ENCODE measurements around the gene RFPL3.

RFPL3 gene

GRCh38 chr22:32325811-32326237, 31.8 kb upstream of the RFPL3 start:
- Mint-ChIP-seq H3K4me3 (no peak overlapping the region), H3K27me3 (peaks cover 4% of the 10 kb centered on the region), H3K36me3 (no peaks in the 10 kb centered on the region), H3K27ac (no peak overlapping the region), H3K4me1 (ENCODE audit: low read depth) (no peaks in the 10 kb centered on the region), H3K9me3 (ENCODE audit: low read depth) (no peaks in the 10 kb centered on the region)

DNA sequence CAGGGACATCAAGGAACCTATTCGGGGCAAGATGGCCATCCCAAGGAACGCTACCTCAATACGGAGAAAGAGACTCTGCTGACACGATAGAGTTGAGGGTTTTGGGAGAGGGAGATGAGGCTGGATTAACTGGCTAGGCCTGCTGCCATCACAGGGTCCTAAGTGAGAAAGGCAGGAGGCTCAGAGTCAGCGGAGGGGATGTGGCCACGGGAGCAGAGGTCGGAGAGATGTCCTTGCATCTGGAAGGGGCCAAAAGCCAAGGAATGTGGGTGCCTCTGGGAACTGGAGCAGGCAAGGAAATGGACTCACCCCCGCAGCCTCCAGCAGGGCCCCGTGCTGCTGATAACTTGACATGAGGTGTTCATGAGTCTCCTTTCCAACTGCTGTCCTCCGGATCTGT, 31.0 kb upstream of the RFPL3 start:
- no peaks in the 10 kb centered on the region for H3K4me1 Mint-ChIP-seq (ENCODE audit: low read depth)
- no peak overlapping the region for H3K27ac Mint-ChIP-seq
- H3K27me3 Mint-ChIP-seq: peaks cover 2% of the 10 kb centered on the region
- H3K4me3 Mint-ChIP-seq: no peak overlapping the region
- H3K36me3 Mint-ChIP-seq: no peaks in the 10 kb centered on the region
- no peaks in the 10 kb centered on the region for H3K9me3 Mint-ChIP-seq (ENCODE audit: low read depth)

DNA sequence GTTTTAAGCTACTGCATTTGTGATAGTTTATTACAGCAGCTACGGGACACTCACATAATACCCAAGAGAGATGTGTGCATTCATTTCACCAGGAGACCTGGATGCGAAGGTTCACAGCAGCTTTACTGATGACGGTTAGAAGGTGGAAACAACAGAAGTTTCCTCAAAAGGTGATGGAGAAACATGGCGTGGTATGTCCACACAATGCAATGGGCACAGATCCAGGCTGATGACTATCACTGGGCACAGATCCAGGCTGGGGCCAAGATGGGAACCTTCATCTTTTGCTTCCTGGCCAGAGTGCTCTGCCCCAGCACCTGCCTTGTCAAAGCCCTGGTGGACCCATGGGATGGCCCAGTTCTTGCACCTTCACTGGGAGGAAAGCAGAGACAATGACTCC, 30.6 kb upstream of the RFPL3 start:
- no peaks in the 10 kb centered on the region for H3K27me3 Mint-ChIP-seq
- H3K36me3 Mint-ChIP-seq: no peaks in the 10 kb centered on the region
- no peak overlapping the region for H3K4me3 Mint-ChIP-seq
- H3K4me1 Mint-ChIP-seq (ENCODE audit: low read depth): no peaks in the 10 kb centered on the region
- H3K27ac Mint-ChIP-seq: no peak overlapping the region
- H3K9me3 Mint-ChIP-seq (ENCODE audit: low read depth): no peaks in the 10 kb centered on the region

GRCh38 chr22:32327596-32328171, 30.0 kb upstream of the RFPL3 start:
- Mint-ChIP-seq H3K9me3 (ENCODE audit: low read depth) (no peaks in the 10 kb centered on the region), H3K36me3 (no peaks in the 10 kb centered on the region), H3K4me3 (no peak overlapping the region), H3K4me1 (ENCODE audit: low read depth) (no peaks in the 10 kb centered on the region), H3K27me3 (no peaks in the 10 kb centered on the region), H3K27ac (no peak overlapping the region)

DNA sequence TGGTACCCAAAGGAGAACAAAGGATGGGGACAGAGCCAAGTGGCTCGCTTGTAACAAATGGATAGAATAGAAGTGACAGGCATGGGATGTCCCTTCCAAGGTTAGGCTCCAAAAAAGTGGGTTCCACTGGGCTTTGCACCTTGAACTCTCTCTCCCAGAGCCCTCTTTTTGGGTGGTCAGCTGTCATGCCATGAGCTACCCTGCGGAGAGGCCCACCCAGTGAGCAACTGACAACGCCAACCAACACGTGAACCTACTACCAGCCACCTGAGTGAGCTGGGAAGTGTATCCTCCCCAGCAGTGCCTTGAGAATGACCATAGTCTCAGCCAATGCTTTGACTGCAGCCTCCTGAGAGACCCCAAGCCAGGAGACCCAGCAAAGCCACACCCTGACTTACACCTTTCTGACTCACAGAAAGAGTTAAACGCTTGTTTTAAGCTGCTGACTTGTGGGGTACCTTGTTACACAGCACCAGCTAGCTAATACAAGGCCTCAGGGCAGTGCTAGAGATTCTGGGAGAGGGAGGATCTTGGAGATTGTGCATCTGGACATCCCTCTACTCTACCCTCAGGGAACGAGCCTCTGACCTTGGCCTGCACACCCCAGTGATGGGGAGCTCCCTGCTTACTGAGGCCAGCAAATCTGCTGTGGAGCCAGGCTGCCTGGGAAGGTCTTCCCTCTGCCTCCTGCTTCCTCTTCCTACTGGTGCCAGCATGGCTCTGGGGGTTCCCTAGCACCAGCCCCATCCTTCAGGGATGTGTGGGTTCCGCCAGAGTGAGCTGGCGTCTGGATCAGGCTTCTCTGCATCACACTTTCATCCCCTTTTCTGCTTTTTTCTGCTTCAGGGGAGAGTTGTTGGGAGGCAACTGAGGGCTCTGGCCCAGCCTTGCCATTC, 29.1 kb upstream of the RFPL3 start:
- Mint-ChIP-seq H3K27ac (no peak overlapping the region), H3K27me3 (no peaks in the 10 kb centered on the region), H3K4me3 (no peak overlapping the region), H3K9me3 (ENCODE audit: low read depth) (no peaks in the 10 kb centered on the region), H3K36me3 (no peaks in the 10 kb centered on the region), H3K4me1 (ENCODE audit: low read depth) (no peaks in the 10 kb centered on the region)

DNA sequence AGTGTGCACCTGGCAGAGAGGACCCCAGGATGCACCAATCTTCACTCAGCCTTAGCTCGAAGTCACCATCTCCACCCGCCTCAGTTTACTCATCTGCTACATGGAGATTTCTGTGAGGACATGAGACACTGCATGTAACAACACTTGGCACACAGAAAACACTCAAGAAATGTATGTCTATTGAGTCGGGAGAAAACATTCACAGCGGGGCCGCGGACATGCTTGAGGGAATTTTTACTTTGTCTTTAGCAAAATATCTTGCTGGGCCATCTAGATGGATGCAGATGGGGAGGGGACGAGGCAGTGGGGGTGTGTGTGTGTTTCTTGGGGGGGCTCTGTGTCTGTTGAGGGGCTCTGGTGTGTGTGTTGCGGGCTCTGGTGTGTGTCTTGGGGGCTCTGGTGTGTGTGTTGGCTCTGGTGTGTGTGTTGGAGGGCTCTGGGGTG, 28.4 kb upstream of the RFPL3 start:
- no peaks in the 10 kb centered on the region for H3K27me3 Mint-ChIP-seq
- H3K36me3 Mint-ChIP-seq: no peaks in the 10 kb centered on the region
- no peak overlapping the region for H3K27ac Mint-ChIP-seq
- no peak overlapping the region for H3K4me3 Mint-ChIP-seq
- H3K9me3 Mint-ChIP-seq (ENCODE audit: low read depth): no peaks in the 10 kb centered on the region
- H3K4me1 Mint-ChIP-seq (ENCODE audit: low read depth): no peaks in the 10 kb centered on the region

DNA sequence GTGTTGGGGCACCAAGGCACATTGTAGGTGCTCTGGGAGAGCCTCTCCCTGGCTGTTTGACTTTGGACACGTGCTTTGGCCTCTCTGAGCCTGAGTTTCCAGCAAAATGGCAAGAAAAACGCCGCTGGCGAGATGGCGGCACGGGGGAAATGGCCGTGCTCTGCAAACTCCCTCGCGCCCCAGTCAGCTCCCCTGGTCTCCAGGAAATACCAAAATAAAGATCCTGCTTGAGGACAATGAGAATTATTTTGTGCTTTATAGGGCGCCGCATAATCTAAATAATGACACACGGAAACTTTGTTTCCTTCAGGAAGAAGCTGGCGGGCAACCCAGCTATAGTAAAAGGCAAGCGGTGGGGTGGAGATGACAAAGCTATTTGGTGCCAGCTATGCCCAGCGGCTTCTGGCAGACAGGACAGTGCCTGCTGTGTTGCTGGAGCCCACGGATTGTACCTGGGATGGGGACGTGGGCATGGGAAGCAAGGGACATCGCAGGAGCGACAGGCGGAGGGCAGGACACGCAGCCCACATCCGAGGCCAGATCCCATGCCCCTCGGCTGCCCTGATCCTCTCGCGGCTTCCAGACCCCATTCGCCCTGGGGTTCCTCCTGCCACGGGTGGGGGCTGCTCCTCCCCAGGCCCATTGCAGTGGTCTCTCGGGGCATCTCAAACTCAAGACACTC, 26.3 kb upstream of the RFPL3 start:
- H3K4me1 Mint-ChIP-seq (ENCODE audit: low read depth): no peaks in the 10 kb centered on the region
- no peaks in the 10 kb centered on the region for H3K36me3 Mint-ChIP-seq
- H3K27ac Mint-ChIP-seq: no peak overlapping the region
- H3K4me3 Mint-ChIP-seq: no peak overlapping the region
- no peaks in the 10 kb centered on the region for H3K9me3 Mint-ChIP-seq (ENCODE audit: low read depth)
- H3K27me3 Mint-ChIP-seq: peaks cover 4% of the 10 kb centered on the region

- Mint-ChIP-seq H3K27ac (no peak overlapping the region), H3K36me3 (no peaks in the 10 kb centered on the region), H3K4me1 (ENCODE audit: low read depth) (no peaks in the 10 kb centered on the region), H3K27me3 (peaks cover 4% of the 10 kb centered on the region), H3K9me3 (ENCODE audit: low read depth) (no peaks in the 10 kb centered on the region), H3K4me3 (no peak overlapping the region)
Observed at GRCh38 chr22:32331918-32332725, 25.5 kb upstream of the RFPL3 start.

- peaks cover 6% of the 10 kb centered on the region for H3K27me3 Mint-ChIP-seq
- no peaks in the 10 kb centered on the region for H3K36me3 Mint-ChIP-seq
- no peaks in the 10 kb centered on the region for H3K4me1 Mint-ChIP-seq (ENCODE audit: low read depth)
- H3K9me3 Mint-ChIP-seq (ENCODE audit: low read depth): no peaks in the 10 kb centered on the region
- H3K4me3 Mint-ChIP-seq: no peak overlapping the region
- H3K27ac Mint-ChIP-seq: no peak overlapping the region
Observed at GRCh38 chr22:32333141-32333768, 24.4 kb upstream of the RFPL3 start.

DNA sequence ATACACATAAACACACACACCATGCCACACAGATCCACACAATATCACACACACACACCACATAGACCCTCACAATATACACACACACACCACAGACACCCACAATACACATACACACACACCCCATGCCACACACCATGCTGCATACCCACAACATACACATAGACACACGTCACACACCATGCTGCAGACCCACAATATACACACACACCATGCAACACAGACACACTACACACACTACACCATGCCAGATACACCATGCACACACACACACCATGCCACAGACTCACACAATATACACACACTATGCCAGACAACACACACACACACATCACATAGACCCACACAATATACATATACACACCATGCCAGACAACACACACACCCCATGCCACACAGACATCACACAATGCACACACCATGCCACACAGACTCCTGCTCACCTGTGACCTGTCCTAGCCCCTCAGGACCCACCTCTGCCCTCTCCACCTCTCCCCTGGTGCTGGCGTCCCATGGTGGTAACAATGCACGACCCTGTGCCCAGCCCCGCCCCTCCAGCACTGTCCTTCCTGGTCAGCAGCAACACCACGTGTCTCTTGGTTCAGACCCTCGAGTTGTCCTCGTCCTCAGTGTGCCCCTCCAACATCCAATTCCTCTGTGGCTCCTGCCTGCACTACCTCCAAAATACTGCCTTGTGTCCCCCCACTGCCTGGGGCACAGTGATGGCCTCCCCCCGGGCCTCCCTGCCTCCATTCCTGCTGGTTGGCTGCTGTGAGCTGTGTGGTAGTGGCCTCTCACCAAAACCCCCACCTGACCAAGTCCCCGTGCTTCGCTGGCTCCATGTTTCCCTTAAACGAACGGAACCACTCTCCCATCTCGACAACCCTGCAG, 23.7 kb upstream of the RFPL3 start:
- H3K27ac Mint-ChIP-seq: no peak overlapping the region
- no peaks in the 10 kb centered on the region for H3K36me3 Mint-ChIP-seq
- H3K27me3 Mint-ChIP-seq: peaks cover 8% of the 10 kb centered on the region
- H3K4me3 Mint-ChIP-seq: no peak overlapping the region
- no peaks in the 10 kb centered on the region for H3K9me3 Mint-ChIP-seq (ENCODE audit: low read depth)
- H3K4me1 Mint-ChIP-seq (ENCODE audit: low read depth): no peaks in the 10 kb centered on the region

GRCh38 chr22:32334660-32335365, 22.9 kb upstream of the RFPL3 start:
- Mint-ChIP-seq H3K4me1 (ENCODE audit: low read depth) (no peaks in the 10 kb centered on the region), H3K27ac (no peak overlapping the region), H3K27me3 (peaks cover 8% of the 10 kb centered on the region), H3K4me3 (no peak overlapping the region), H3K36me3 (no peaks in the 10 kb centered on the region), H3K9me3 (ENCODE audit: low read depth) (no peaks in the 10 kb centered on the region)

DNA sequence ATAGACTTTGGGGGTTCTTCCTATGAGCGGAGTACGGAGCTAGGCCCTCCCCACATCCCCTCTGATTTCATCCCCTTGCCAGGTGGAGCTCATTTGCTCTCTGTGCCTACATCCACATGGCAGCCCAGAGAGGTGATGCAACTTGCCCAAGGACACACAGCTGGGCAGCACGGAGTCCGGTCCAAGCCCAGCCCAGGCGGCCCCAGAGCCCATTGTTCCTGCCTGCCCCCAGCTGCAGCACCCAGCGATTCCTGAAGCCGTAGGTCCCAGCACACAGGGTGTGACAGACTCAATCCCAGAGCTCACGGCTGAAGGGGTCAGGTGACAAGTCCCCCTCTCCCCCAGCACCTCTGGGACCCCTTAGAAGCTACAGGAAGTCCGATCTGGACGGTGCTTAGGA, 22.2 kb upstream of the RFPL3 start:
- H3K4me1 Mint-ChIP-seq (ENCODE audit: low read depth): no peaks in the 10 kb centered on the region
- H3K36me3 Mint-ChIP-seq: no peaks in the 10 kb centered on the region
- H3K27ac Mint-ChIP-seq: no peak overlapping the region
- peaks cover 11% of the 10 kb centered on the region for H3K27me3 Mint-ChIP-seq
- no peaks in the 10 kb centered on the region for H3K9me3 Mint-ChIP-seq (ENCODE audit: low read depth)
- H3K4me3 Mint-ChIP-seq: no peak overlapping the region

- Mint-ChIP-seq H3K27me3 (peaks cover 15% of the 10 kb centered on the region), H3K9me3 (ENCODE audit: low read depth) (no peaks in the 10 kb centered on the region), H3K27ac (no peak overlapping the region), H3K4me1 (ENCODE audit: low read depth) (no peaks in the 10 kb centered on the region), H3K4me3 (no peak overlapping the region), H3K36me3 (no peaks in the 10 kb centered on the region)
Observed at GRCh38 chr22:32336121-32336603, 21.5 kb upstream of the RFPL3 start.

Measured in activated naive CD8-positive, alpha-beta T cell (primary cell).